MM.1S (cell line): ENCODE measurements around the gene RASL10A.

Source experiments
- DNase-seq: peaks from one replicate; pipeline ENCODE4 v3.0.0-alpha.2; 2015
- H2AFZ ChIP-seq: fragments of 300-600 bp; sonication (generic); 2 replicates; pipeline ENCODE4 v1.6.0; 2016; ENCODE audit warnings: antibody characterized with exemption, low read length
- H3F3A ChIP-seq: fragments of 300-600 bp; sonication (generic); 2 replicates; pipeline ENCODE4 v1.6.1; 2016; ENCODE audit warnings: mild to moderate bottlenecking, antibody characterized with exemption, low read length, moderate library complexity, mixed read lengths; ENCODE audit not compliant: insufficient read depth
- H3K27ac ChIP-seq: fragments of 300-600 bp; sonication (generic); 2 replicates; pipeline ENCODE4 v1.5.1; 2016; ENCODE audit warnings: mild to moderate bottlenecking, low read length
- H3K27me3 ChIP-seq: fragments of 300-600 bp; sonication (generic); replicated peaks from 2 replicates; pipeline ENCODE4 v1.6.0; 2016; ENCODE audit warnings: low read length; ENCODE audit not compliant: insufficient read depth
- H3K36me3 ChIP-seq: fragments of 300-600 bp; sonication (generic); replicated peaks from 2 replicates; pipeline ENCODE4 v1.6.1; 2016; ENCODE audit warnings: mild to moderate bottlenecking, low read length, mixed read lengths; ENCODE audit not compliant: insufficient read depth
- H3K4me1 ChIP-seq: fragments of 300-600 bp; sonication (generic); 2 replicates; pipeline ENCODE4 v1.6.1; 2016; ENCODE audit warnings: low read length, mixed read lengths
- H3K4me2 ChIP-seq: fragments of 300-600 bp; sonication (generic); 2 replicates; pipeline ENCODE4 v1.6.0; 2016; ENCODE audit warnings: low read depth, low read length
- H3K4me3 ChIP-seq: fragments of 300-600 bp; sonication (generic); 2 replicates; pipeline ENCODE4 v1.5.1; 2016; ENCODE audit warnings: low read length, mixed read lengths
- H3K79me2 ChIP-seq: fragments of 300-600 bp; sonication (generic); 2 replicates; pipeline ENCODE4 v1.6.1; 2016; ENCODE audit warnings: mixed run types, low read length, mixed read lengths
- H3K9ac ChIP-seq: fragments of 300-600 bp; sonication (generic); 2 replicates; pipeline ENCODE4 v1.6.1; 2016; ENCODE audit warnings: low read length, mixed read lengths
- H3K9me2 ChIP-seq: fragments of 300-600 bp; sonication (generic); replicated peaks from 2 replicates; pipeline ENCODE4 v1.6.1; 2016; ENCODE audit warnings: mild to moderate bottlenecking, low read length, mixed read lengths; ENCODE audit not compliant: insufficient read depth
- H3K9me3 ChIP-seq: fragments of 300-600 bp; sonication (generic); replicated peaks from 2 replicates; pipeline ENCODE4 v1.6.1; 2016; ENCODE audit warnings: mild to moderate bottlenecking, low read length, mixed read lengths; ENCODE audit not compliant: insufficient read depth
- H4K20me1 ChIP-seq: fragments of 300-600 bp; sonication (generic); 2 replicates; pipeline ENCODE4 v1.6.1; 2016; ENCODE audit warnings: mild to moderate bottlenecking, low read length, moderate library complexity, mixed read lengths; ENCODE audit not compliant: insufficient read depth
- EZH2 ChIP-seq: fragments of 300-600 bp; sonication (generic); optimal IDR thresholded peaks from 2 replicates; pipeline ENCODE3; 2017; ENCODE audit warnings: low read depth, mild to moderate bottlenecking, antibody characterized with exemption, low read length, mixed read lengths
- EZH2phosphoT487 ChIP-seq: fragments of 300-600 bp; sonication (generic); IDR thresholded peaks from 2 replicates; pipeline ENCODE4 v1.6.1; 2018; ENCODE audit warnings: antibody characterized with exemption, low read length
- TF ChIP-seq, protein P1 (sequence below): fragments of 300-600 bp; sonication (generic); IDR thresholded peaks from 2 replicates; pipeline ENCODE4 v1.5.1; 2016; ENCODE audit warnings: antibody characterized with exemption, low read length, mixed read lengths

Gene RASL10A

DNA sequence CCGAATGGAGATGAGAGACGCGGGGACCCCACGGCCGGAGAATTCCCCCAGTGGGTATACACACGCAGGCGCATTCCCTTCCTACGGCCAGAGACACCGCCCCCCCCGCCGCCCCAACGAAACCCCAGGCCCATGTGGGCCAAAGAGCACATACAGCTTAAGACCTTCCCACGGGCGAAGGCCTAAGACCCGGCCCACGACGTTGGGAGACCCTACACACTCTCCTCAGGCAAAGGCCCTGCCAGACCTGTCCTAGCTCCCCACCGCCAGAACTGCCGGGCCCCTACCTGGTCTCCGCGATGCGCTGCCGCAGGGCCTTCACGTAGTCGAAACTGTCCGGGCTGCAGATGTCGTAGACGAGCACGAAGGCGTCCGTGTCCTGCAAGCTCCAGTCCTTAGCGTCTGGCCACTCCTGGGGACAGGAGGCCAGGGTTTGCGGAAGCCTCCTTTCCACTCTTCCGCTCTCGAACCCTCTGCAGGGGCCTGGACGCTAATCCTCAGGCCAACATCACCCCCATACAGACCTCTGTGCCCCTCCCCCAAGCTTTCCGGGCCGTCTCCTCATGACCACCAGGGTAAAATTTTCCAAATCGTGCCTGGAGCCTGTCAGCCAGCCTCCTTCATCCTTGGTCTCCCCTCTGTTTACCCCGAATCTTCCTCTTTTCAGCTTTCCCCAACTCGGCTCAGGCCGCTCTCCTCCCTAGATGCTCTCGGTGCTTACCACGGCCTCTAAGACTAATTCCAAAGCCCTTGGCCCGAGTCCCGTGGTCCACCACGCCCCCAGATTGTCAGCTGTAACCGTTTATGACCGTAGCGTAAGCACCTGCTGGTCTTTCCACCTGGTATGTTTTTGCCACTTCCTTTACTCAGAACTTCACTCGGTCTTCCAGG, 1.7 kb downstream of the RASL10A start:
- Histone ChIP-seq H3K9me3 (no peaks in the 10 kb centered on the region), H3K36me3 (no peaks in the 10 kb centered on the region), H3K4me3 (no peak overlapping the region), H3K4me1 (no peaks in the 10 kb centered on the region), H2AFZ (no peak overlapping the region), H4K20me1 (no peaks in the 10 kb centered on the region), H3K9ac (no peak overlapping the region), H3K27ac (no peak overlapping the region), H3K4me2 (no peak overlapping the region), H3K27me3 (peaks cover 51% of the 10 kb centered on the region), H3K9me2 (no peaks in the 10 kb centered on the region), H3K79me2 (no peaks in the 10 kb centered on the region), H3F3A (no peaks in the 10 kb centered on the region)
- DNase-seq: no peak
- TF ChIP-seq EZH2phosphoT487 (no peak), EZH2 (no peak)
- TF ChIP-seq, protein P1, sequence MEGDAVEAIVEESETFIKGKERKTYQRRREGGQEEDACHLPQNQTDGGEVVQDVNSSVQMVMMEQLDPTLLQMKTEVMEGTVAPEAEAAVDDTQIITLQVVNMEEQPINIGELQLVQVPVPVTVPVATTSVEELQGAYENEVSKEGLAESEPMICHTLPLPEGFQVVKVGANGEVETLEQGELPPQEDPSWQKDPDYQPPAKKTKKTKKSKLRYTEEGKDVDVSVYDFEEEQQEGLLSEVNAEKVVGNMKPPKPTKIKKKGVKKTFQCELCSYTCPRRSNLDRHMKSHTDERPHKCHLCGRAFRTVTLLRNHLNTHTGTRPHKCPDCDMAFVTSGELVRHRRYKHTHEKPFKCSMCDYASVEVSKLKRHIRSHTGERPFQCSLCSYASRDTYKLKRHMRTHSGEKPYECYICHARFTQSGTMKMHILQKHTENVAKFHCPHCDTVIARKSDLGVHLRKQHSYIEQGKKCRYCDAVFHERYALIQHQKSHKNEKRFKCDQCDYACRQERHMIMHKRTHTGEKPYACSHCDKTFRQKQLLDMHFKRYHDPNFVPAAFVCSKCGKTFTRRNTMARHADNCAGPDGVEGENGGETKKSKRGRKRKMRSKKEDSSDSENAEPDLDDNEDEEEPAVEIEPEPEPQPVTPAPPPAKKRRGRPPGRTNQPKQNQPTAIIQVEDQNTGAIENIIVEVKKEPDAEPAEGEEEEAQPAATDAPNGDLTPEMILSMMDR: no peak

DNA sequence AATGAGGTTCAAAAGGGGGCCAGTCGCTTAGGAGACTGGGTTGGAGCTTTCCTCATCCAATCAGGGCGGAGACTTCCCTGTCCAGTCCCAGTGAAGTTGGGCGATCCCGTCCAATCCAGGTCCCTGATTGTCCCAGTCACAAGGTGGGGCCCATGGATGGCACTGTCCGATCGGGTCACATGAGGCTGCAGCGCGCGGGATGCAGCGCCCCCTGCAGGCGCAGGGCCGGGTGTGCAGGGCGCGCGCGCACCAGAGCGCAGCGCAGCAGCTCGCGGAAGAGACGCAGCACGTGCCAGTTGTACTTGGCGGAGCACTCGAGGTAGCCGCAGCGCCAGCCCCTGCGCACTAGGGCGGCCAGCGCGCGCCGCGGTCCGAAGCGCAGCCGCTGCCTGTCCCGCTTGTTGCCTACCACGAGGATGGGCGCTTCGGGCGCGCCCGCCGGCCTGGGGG, 2.3 kb downstream of the RASL10A start:
- H3K9me3 ChIP-seq: no peaks in the 10 kb centered on the region
- H3K4me3 ChIP-seq: no peak overlapping the region
- no peak overlapping the region for H3K9ac ChIP-seq
- TF ChIP-seq EZH2: no peak
- TF ChIP-seq, protein P1: peak; percentile 42
- H3K36me3 ChIP-seq: no peaks in the 10 kb centered on the region
- no peaks in the 10 kb centered on the region for H3K79me2 ChIP-seq
- no peak for DNase-seq
- no peaks in the 10 kb centered on the region for H3F3A ChIP-seq
- no peaks in the 10 kb centered on the region for H3K4me1 ChIP-seq
- no peaks in the 10 kb centered on the region for H3K9me2 ChIP-seq
- H4K20me1 ChIP-seq: no peaks in the 10 kb centered on the region
- no peak overlapping the region for H3K4me2 ChIP-seq
- no peak overlapping the region for H2AFZ ChIP-seq
- no peak overlapping the region for H3K27ac ChIP-seq
- peaks cover 51% of the 10 kb centered on the region for H3K27me3 ChIP-seq

DNA sequence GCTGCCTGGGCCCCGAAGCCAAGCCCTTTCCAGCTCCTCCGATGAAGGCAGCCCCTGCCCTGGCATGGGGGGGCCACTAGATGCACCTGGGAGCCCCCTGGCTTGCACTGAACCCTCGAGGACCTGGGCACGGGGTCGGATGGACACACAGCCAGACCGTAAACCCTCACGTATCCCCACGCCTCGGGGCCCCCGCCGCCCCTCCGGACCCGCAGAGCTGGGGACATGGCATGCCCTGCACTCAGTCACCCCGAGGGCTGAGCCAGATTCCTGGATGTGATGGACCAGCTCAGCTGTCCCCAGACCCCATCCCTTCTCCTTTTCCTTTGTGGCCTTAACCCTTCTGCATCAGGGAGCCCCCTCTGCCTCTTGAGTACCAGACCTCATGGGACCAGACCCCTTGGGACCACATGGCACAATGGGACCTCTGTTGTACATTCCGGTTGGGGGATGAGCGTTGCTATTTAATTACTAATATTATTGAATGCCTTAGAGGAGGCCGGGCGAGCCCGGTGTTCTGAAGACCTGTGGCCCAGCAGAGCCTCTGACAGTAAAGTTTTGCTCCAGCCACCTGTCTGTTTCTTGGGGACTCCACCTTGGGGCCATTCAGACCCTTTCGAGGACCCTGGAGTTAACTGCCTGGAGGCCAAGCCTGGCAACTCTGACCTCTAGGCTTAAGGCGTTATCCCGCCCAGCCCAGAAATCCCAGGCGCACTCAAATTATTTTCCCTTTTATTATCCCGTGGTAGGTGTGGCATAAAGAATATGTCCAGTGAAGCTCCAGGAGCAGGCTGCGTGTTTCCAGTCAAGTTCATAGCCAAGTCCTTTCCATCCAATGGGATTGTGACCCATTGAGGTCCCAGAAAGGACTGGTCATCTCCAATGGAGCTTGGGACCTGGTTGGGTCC, 3.0 kb downstream of the RASL10A start:
- Histone ChIP-seq H3K36me3 (no peaks in the 10 kb centered on the region), H3K4me1 (no peaks in the 10 kb centered on the region), H3F3A (no peaks in the 10 kb centered on the region), H3K9me2 (no peaks in the 10 kb centered on the region), H3K9ac (no peak overlapping the region), H3K4me2 (no peak overlapping the region), H3K4me3 (no peak overlapping the region), H3K27ac (no peak overlapping the region), H2AFZ (no peak overlapping the region), H3K27me3 (peaks cover 51% of the 10 kb centered on the region), H3K79me2 (no peaks in the 10 kb centered on the region), H4K20me1 (no peaks in the 10 kb centered on the region), H3K9me3 (no peaks in the 10 kb centered on the region)
- no peak for TF ChIP-seq EZH2phosphoT487
- TF ChIP-seq, protein P1: no peak
- no peak for TF ChIP-seq EZH2
- DNase-seq: no peak
